CD4-positive, alpha-beta T cell treated with Interleukin-6 at 100 ng/mL for 8 hours (primary cell): Measurements from ENCODE around the gene OGFOD1.

ENCODE experiments used
- DNase-seq: peaks from one replicate; pipeline ENCODE4 v3.0.0-alpha.2; 2020; ENCODE audit warnings: mixed read lengths, low spot score

OGFOD1 gene

GRCh38 chr16:56426585-56426984, 24.8 kb upstream of the OGFOD1 start:
- DNase-seq = no peak

GRCh38 chr16:56428091-56428490, 23.3 kb upstream of the OGFOD1 start:
- DNase-seq = no peak

GRCh38 chr16:56436258-56436657, 15.1 kb upstream of the OGFOD1 start:
- no peak for DNase-seq

- no peak for DNase-seq
Measured at GRCh38 chr16:56438038-56438437, 13.3 kb upstream of the OGFOD1 start.

- no peak for DNase-seq
Measured at GRCh38 chr16:56447286-56447685, 4.1 kb upstream of the OGFOD1 start.

GRCh38 chr16:56448005-56448404, 3.3 kb upstream of the OGFOD1 start:
- DNase-seq = no peak

- DNase-seq = no peak
Measured at GRCh38 chr16:56450275-56450985, 924 bp upstream of the OGFOD1 start.

- no peak for DNase-seq
Measured at GRCh38 chr16:56451753-56452689, 667 bp downstream of the OGFOD1 start.

GRCh38 chr16:56457927-56458470, 6.6 kb downstream of the OGFOD1 start:
- no peak for DNase-seq

GRCh38 chr16:56460101-56460500, 8.7 kb downstream of the OGFOD1 start:
- DNase-seq = no peak

- no peak for DNase-seq
Measured at GRCh38 chr16:56462064-56462796, 10.9 kb downstream of the OGFOD1 start.

GRCh38 chr16:56463153-56463552, 11.8 kb downstream of the OGFOD1 start:
- no peak for DNase-seq

GRCh38 chr16:56466344-56466743, 15.0 kb downstream of the OGFOD1 start:
- no peak for DNase-seq

GRCh38 chr16:56468800-56469199, 17.4 kb downstream of the OGFOD1 start:
- no peak for DNase-seq

- no peak for DNase-seq
Measured at GRCh38 chr16:56469748-56470147, 18.4 kb downstream of the OGFOD1 start.

GRCh38 chr16:56470232-56470631, 18.9 kb downstream of the OGFOD1 start:
- DNase-seq = no peak

- DNase-seq = no peak
Measured at GRCh38 chr16:56470666-56471065, 19.3 kb downstream of the OGFOD1 start.

GRCh38 chr16:56475201-56475600, 23.8 kb downstream of the OGFOD1 start:
- DNase-seq = no peak

GRCh38 chr16:56477096-56477878, 25.9 kb downstream of the OGFOD1 start:
- DNase-seq = no peak

GRCh38 chr16:56478281-56479049, 27.1 kb downstream of the OGFOD1 start:
- no peak for DNase-seq

- no peak for DNase-seq
Measured at GRCh38 chr16:56479469-56479868, 28.1 kb downstream of the OGFOD1 start.
